Loucy (cell line): Measurements from ENCODE around the gene CRYL1.

Experiments used
- EZH2phosphoT487 ChIP-seq: fragments of 200-600 bp; IDR thresholded peaks from 2 replicates; pipeline ENCODE4 v1.6.1; 2018; ENCODE audit warnings: antibody characterized with exemption, mild to moderate bottlenecking, moderate library complexity, borderline replicate concordance
- TF ChIP-seq, protein P1 (sequence below): fragments of 200-600 bp; sonication (generic); conservative IDR thresholded peaks from 2 replicates; pipeline ENCODE4 v1.5.1; 2014; ENCODE audit warnings: mild to moderate bottlenecking, antibody characterized with exemption, low read length

GRCh38 chr13:20441056-20441455 is 84.6 kb downstream of the CRYL1 start:
- TF ChIP-seq, protein P1, sequence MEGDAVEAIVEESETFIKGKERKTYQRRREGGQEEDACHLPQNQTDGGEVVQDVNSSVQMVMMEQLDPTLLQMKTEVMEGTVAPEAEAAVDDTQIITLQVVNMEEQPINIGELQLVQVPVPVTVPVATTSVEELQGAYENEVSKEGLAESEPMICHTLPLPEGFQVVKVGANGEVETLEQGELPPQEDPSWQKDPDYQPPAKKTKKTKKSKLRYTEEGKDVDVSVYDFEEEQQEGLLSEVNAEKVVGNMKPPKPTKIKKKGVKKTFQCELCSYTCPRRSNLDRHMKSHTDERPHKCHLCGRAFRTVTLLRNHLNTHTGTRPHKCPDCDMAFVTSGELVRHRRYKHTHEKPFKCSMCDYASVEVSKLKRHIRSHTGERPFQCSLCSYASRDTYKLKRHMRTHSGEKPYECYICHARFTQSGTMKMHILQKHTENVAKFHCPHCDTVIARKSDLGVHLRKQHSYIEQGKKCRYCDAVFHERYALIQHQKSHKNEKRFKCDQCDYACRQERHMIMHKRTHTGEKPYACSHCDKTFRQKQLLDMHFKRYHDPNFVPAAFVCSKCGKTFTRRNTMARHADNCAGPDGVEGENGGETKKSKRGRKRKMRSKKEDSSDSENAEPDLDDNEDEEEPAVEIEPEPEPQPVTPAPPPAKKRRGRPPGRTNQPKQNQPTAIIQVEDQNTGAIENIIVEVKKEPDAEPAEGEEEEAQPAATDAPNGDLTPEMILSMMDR = no peak
- no peak for TF ChIP-seq EZH2phosphoT487
